Activated CD4-positive, alpha-beta T cell treated with anti-CD3 and anti-CD28 coated beads for 1 hour (primary cell): Measurements from ENCODE around the gene SIGLEC11.
"Not testable (repeated sequence)": the region's sequence is repeated elsewhere in the genome, so short reads cannot be mapped to it uniquely, and the experiment has no call there.

Experiments used
- DNase-seq: peaks from one replicate; pipeline ENCODE4 v3.0.0-alpha.2; 2020

Gene SIGLEC11

GRCh38 chr19:49949742-49950589 is 11.0 kb downstream of the SIGLEC11 start:
- no peak for DNase-seq

GRCh38 chr19:49946415-49946814 is 14.6 kb downstream of the SIGLEC11 start:
- DNase-seq = no peak

GRCh38 chr19:49944567-49944966 is 16.4 kb downstream of the SIGLEC11 start:
- not testable (repeated sequence) for DNase-seq

- no peak for DNase-seq
Observed at GRCh38 chr19:49940482-49940791, 20.5 kb downstream of the SIGLEC11 start.

GRCh38 chr19:49939721-49940481 is 21.1 kb downstream of the SIGLEC11 start:
- DNase-seq = no peak

- no peak for DNase-seq
Observed at GRCh38 chr19:49938662-49939061, 22.3 kb downstream of the SIGLEC11 start.

- DNase-seq = peak; percentile 60
Observed at GRCh38 chr19:49937750-49938381, 23.1 kb downstream of the SIGLEC11 start.

- DNase-seq = no peak
Observed at GRCh38 chr19:49936549-49936948, 24.4 kb downstream of the SIGLEC11 start.

GRCh38 chr19:49933643-49934042 is 27.3 kb downstream of the SIGLEC11 start:
- no peak for DNase-seq

GRCh38 chr19:49932731-49933131 is 28.2 kb downstream of the SIGLEC11 start:
- DNase-seq = no peak

- DNase-seq = no peak
Observed at GRCh38 chr19:49932041-49932451, 28.9 kb downstream of the SIGLEC11 start.

- no peak for DNase-seq
Observed at GRCh38 chr19:49931293-49932040, 29.5 kb downstream of the SIGLEC11 start.

- DNase-seq = no peak
Observed at GRCh38 chr19:49930483-49931011, 30.4 kb downstream of the SIGLEC11 start.

- DNase-seq = peak; percentile 91
Observed at GRCh38 chr19:49929611-49930482, 31.1 kb downstream of the SIGLEC11 start.

- DNase-seq = peak; percentile 90
Observed at GRCh38 chr19:49929121-49929610, 31.8 kb downstream of the SIGLEC11 start, which contains the start of the genes ATF5 and NUP62. TSS of gene ATF5 (plus strand) at chr19:49929205. CDS start at chr19:49930851, 1,646 bp downstream. TSS of gene NUP62 (minus strand) at chr19:49929504. CDS start at chr19:49909807, 19,697 bp downstream.

GRCh38 chr19:49927526-49928264 is 33.3 kb downstream of the SIGLEC11 start:
- DNase-seq = no peak

GRCh38 chr19:49926515-49926914 is 34.5 kb downstream of the SIGLEC11 start:
- no peak for DNase-seq

- DNase-seq = no peak
Observed at GRCh38 chr19:49925486-49925885, 35.5 kb downstream of the SIGLEC11 start.

- DNase-seq = not testable (repeated sequence)
Observed at GRCh38 chr19:49924881-49925210, 36.1 kb downstream of the SIGLEC11 start.
